H1 (cell line): Measurements from ENCODE around the gene PLPP7. TPM values are rescaled to one million over a fixed set of nuclear protein-coding genes. Genes with fewer than 3 reads are reported as not detected.

Source experiments
- BACH1 ChIP-seq: IDR thresholded peaks from 2 replicates; pipeline ENCODE4 v1.6.1; 2012; ENCODE audit warnings: low read length, improper control_type of control experiment
- CHD7 ChIP-seq: fragments of 300-600 bp; sonication (generic); IDR thresholded peaks from 2 replicates; pipeline ENCODE4 v1.7.1; 2012; ENCODE audit warnings: low read length, moderate library complexity, mild to moderate bottlenecking, inconsistent platforms; ENCODE audit not compliant: insufficient replicate concordance
- EP300 ChIP-seq, 2 experiments: IDR thresholded peaks; 1 replicate in 1 of 2; 2 replicates in 1 of 2; pipeline ENCODE4 v1.6.1; 2011 to 2012; ENCODE audit warnings: low read depth in 2 of 2, low read length in 2 of 2, mild to moderate bottlenecking in 2 of 2, borderline replicate concordance in 1 of 2, inconsistent platforms in 1 of 2, moderate library complexity in 1 of 2
- HDAC6 ChIP-seq: IDR thresholded peaks from one replicate; pipeline ENCODE4 v1.7.1; 2012; ENCODE audit warnings: low read depth, mild to moderate bottlenecking, inconsistent platforms, low read length, moderate library complexity
- KDM1A ChIP-seq: fragments of 200-600, 300-600 bp; sonication (generic); IDR thresholded peaks from 2 replicates; pipeline ENCODE4 v1.7.1; 2016; ENCODE audit warnings: mild to moderate bottlenecking, low read length, borderline replicate concordance
- KDM5A ChIP-seq: fragments of 200-600 bp; IDR thresholded peaks from 2 replicates; pipeline ENCODE4 v1.7.1; 2012; ENCODE audit warnings: mild to moderate bottlenecking, low read length, inconsistent platforms, mixed read lengths
- SP1 ChIP-seq: IDR thresholded peaks from 2 replicates; pipeline ENCODE4 v1.6.1; 2011; ENCODE audit warnings: low read depth, low read length
- polyA plus RNA-seq, 7 experiments: library from polyadenylated mRNA; depleted of rRNA in 3 of 7; stranded (reverse) in 5 of 7; unstranded in 2 of 7; fragments of >200 nt in 5 of 7; fragments of 200-250 nt in 2 of 7; gene quantifications; 1 replicate in 5 of 7; 2 replicates in 1 of 7; 4 replicates in 1 of 7; pipeline versions ENCODE4 v1.2.1 to v1.2.3, GENCODE V29; 2011 to 2013; ENCODE audit warnings: missing spikeins in 2 of 7, mixed read lengths in 2 of 7
- total RNA-seq: library from RNA; stranded (reverse); fragmentation: NEBNext Ultra II Directional; extraction: Animal tissue kit (Norgen Biotek cat#: 25700); gene quantifications from 2 replicates; pipeline ENCODE4 v1.2.1, GENCODE V29; 2021

Gene PLPP7
- total and polyA plus RNA-seq, 2 of the 8 experiments (the other 6 are each of a cell fraction or from before 2014, with no cell fraction given), result 3.4 to 3.9 TPM

- TF ChIP-seq CHD7, result no peak
- no peak for TF ChIP-seq KDM1A
- TF ChIP-seq SP1, result no peak
- TF ChIP-seq BACH1, result no peak
- TF ChIP-seq KDM5A, result no peak
- TF ChIP-seq EP300 (IDR thresholded peaks at IDR 0.05; ENCODE audit: borderline replicate concordance in 1 of 2, low read depth in 2 of 2, low read length in 2 of 2), result no peak
- no peak for TF ChIP-seq HDAC6
- TF ChIP-seq, all 59 proteins: peak for 0
Observed at GRCh38 chr9:131299961-131300347, 10.4 kb downstream of the PLPP7 start (continued).
